Breast epithelium (tissue), 3 donors: ENCODE results near the gene CCNL1.

Source experiments
- POLR2AphosphoS5 ChIP-seq, 3 donors: sonication (generic); formaldehyde crosslinking; IDR thresholded peaks; one replicate each; pipeline ENCODE4 v1.6.1; 2017; ENCODE audit warnings: antibody characterized with exemption in 3 of 3
- TF ChIP-seq, protein P1 (sequence below), 3 donors: fragments of 450-650 bp; IDR thresholded peaks; one replicate each; pipeline ENCODE4 v1.5.1; 2016 to 2017; ENCODE audit warnings: antibody characterized with exemption in 3 of 3, mild to moderate bottlenecking in 3 of 3, moderate library complexity in 3 of 3

DNA sequence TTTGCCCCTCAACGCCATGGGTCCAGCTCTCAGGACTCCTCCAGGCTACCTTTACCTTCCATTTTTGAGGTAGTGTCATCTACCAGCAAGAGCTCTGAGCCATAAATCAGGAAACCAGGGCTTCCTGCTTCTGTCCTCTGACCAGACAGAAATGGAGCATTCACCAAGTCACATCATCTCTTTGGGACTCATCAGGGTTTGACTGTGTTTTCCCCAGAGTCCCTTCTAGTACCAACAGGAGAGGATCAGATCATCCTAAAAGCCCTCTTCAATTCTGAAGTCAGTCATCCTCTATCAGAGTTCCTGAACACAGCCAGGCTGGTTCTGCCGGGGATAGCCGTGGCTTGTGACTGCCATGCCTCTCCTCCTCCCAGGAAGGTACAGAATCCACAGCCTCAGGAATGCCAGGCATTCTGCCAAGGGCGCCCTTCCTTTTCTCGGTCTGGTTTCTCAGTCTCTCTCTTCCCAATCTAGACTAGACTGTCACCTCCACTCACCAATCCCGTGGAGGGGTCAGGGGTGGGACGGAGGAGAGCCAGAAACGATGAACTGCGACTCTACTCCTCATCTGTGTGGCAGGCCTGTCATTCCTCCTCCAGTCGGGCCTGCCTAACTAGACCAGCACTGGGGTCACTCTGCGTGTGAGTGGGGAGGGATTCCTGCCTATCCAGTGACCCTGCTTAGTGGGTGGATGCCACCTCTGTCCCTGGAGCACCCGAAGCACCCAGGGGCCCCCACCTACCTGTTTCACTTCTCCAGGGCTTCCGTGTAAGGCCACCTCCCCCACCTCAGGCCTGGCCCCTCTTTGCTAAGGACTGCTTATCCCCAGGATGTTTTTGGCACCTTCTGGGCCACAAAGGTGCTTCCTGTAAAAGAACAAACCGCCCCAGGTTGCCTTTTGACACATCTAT lies 30.9 kb downstream of the CCNL1 start:
- TF ChIP-seq, protein P1, sequence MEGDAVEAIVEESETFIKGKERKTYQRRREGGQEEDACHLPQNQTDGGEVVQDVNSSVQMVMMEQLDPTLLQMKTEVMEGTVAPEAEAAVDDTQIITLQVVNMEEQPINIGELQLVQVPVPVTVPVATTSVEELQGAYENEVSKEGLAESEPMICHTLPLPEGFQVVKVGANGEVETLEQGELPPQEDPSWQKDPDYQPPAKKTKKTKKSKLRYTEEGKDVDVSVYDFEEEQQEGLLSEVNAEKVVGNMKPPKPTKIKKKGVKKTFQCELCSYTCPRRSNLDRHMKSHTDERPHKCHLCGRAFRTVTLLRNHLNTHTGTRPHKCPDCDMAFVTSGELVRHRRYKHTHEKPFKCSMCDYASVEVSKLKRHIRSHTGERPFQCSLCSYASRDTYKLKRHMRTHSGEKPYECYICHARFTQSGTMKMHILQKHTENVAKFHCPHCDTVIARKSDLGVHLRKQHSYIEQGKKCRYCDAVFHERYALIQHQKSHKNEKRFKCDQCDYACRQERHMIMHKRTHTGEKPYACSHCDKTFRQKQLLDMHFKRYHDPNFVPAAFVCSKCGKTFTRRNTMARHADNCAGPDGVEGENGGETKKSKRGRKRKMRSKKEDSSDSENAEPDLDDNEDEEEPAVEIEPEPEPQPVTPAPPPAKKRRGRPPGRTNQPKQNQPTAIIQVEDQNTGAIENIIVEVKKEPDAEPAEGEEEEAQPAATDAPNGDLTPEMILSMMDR (IDR thresholded peaks at IDR 0.05), result no peak
- no peak for TF ChIP-seq POLR2AphosphoS5 (IDR thresholded peaks at IDR 0.05)
